Measurements from ENCODE around the gene NIPSNAP3A.

DNA sequence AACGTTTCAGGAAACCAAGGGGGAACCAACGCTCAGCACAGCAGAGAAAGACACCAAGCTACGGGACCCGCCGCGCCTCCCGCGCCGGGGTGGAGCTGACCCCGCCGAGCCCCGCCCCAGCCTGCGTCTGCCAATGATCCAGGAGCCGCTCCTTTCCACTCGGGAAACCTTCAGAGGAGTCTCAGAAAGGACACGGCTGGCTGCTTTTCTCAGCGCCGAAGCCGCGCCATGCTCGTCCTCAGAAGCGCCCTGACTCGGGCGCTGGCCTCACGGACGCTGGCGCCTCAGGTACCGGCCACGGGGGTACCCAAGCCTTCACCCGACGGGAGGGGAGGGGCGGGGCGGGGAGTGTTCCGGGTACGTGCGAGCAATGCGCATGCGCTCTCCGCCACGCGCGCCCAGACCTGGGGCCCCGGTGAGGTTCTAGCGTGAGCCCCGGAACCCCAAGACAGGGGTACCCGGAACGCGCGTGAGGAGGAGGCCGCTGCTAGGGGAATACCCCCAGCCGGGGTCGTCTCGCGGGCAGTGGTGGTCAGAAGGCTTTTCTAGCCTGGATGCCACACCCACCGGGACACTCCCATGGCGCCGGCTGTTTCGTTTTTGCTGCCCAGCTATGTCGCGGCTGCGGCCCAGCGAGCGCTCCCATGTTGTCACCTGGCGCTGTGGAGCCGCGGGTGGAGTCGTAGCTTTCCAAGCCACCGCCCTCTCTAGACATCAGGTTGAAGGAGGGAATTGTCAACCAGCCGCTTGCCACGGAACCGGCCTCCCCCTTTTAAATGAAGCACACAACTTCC lies at the start of gene NIPSNAP3A:
- TF ChIP-seq, protein P1, sequence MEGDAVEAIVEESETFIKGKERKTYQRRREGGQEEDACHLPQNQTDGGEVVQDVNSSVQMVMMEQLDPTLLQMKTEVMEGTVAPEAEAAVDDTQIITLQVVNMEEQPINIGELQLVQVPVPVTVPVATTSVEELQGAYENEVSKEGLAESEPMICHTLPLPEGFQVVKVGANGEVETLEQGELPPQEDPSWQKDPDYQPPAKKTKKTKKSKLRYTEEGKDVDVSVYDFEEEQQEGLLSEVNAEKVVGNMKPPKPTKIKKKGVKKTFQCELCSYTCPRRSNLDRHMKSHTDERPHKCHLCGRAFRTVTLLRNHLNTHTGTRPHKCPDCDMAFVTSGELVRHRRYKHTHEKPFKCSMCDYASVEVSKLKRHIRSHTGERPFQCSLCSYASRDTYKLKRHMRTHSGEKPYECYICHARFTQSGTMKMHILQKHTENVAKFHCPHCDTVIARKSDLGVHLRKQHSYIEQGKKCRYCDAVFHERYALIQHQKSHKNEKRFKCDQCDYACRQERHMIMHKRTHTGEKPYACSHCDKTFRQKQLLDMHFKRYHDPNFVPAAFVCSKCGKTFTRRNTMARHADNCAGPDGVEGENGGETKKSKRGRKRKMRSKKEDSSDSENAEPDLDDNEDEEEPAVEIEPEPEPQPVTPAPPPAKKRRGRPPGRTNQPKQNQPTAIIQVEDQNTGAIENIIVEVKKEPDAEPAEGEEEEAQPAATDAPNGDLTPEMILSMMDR (IDR thresholded peaks at IDR 0.05), result no peak
- peak; percentile 32 to 54 for TF ChIP-seq POLR2A (IDR thresholded peaks at IDR 0.05)

Measured in Peyer's patch (tissue), 4 donors.